ENCODE data around the gene RIOK1.

GRCh38 chr6:7417684-7418083 lies 28.1 kb downstream of the RIOK1 start:
- TF ChIP-seq CTCF (IDR thresholded peaks at IDR 0.05) (no peak), POLR2A (IDR thresholded peaks at IDR 0.05) (no peak)
